Measurements from ENCODE around the gene APC2.

DNA sequence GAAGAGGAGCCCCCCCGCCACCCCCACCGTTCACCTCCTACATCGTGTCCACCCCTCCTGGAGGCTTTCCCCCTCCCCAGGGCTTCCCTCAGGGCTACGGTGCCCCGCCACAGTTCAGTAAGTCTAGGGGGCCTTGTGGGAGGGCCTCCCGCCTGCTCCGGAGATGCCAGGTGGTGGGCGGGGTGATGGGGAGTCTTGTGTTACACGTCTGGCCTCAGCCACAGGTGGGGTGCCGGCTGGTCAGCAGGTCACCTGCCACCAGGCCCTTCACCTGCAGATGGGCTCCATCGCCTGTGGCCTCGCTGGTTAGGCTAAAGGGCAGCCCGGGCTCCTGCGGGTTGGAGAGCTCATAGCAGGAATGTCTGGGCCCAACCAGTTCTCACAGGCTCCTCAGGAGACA is 19.7 kb upstream of the APC2 start:
- TF ChIP-seq, protein P1, sequence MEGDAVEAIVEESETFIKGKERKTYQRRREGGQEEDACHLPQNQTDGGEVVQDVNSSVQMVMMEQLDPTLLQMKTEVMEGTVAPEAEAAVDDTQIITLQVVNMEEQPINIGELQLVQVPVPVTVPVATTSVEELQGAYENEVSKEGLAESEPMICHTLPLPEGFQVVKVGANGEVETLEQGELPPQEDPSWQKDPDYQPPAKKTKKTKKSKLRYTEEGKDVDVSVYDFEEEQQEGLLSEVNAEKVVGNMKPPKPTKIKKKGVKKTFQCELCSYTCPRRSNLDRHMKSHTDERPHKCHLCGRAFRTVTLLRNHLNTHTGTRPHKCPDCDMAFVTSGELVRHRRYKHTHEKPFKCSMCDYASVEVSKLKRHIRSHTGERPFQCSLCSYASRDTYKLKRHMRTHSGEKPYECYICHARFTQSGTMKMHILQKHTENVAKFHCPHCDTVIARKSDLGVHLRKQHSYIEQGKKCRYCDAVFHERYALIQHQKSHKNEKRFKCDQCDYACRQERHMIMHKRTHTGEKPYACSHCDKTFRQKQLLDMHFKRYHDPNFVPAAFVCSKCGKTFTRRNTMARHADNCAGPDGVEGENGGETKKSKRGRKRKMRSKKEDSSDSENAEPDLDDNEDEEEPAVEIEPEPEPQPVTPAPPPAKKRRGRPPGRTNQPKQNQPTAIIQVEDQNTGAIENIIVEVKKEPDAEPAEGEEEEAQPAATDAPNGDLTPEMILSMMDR (optimal IDR thresholded peaks at IDR 0.05 in 1 of 3, IDR thresholded peaks at IDR 0.05 in 1 of 3, conservative IDR thresholded peaks at IDR 0.05 in 1 of 3; ENCODE audit: extremely low read depth in 1 of 3, insufficient read depth in 2 of 3, low read length in 3 of 3) = no peak
- no peak for TF ChIP-seq EZH2 (IDR thresholded peaks at IDR 0.05; ENCODE audit: low read length)
